DMS79 treated with DMSO at 0.1 percent for 48 hours (cell line): ENCODE data around the gene FMO1.
A peak's percentile ranks its signal among the peaks of the same experiment; 100 is the strongest.
"Not testable (repeated sequence)": the region's sequence is repeated elsewhere in the genome, so short reads cannot be mapped to it uniquely, and the experiment has no call there.

Experiments used
- DNase-seq: peaks from one replicate; lab custom pipeline; 2025; lab: John Stamatoyannopoulos, UW

Gene FMO1

GRCh38 chr1:171279678-171280077, 31.4 kb downstream of the FMO1 start:
- DNase-seq: no peak

DNA sequence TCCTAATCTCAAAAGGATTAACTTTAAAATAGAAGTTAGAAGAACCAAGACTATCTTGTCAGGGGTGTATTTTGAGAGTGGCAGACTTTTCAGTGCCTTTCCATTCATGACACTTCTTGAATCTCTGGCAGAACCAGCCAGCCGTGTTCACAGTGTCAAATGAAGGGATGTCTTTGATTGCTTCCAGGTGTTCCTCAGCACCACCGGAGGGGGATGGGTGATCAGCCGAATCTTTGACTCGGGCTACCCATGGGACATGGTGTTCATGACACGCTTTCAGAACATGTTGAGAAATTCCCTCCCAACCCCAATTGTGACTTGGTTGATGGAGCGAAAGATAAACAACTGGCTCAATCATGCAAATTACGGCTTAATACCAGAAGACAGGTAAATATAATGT, 32.3 kb downstream of the FMO1 start:
- no peak for DNase-seq

DNA sequence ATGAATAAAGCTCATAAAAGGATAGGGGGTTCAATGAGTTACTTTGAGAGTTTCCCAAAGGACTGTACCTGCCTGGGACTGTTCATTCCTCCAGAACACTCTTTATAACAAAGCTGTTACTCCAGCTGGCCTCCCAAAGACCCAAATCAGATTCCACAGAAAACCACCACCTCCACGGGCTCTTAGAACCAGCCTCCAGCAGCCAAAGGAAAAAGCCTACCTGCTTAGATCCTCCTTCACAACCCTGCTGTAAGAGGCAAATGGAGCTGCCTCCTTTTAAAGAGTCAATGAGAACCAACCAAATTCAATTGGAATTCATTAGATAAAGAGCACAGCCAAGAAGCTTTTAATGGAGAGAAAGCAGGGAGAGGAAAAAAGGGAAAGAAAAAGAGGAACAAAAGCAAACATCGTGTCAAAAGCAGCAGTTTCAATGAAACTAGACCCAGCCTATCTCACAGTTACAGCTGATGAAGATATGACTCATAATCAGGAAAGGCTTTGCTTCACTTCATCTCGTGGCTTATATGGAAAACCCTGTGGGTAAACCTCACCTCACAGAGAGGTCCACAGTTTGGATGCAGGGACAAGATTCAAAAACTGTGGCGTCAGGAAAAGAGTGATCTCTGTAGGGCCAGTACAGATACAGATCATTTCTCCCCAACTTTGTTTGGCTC, 37.9 kb downstream of the FMO1 start:
- DNase-seq: peak; percentile 10

DNA sequence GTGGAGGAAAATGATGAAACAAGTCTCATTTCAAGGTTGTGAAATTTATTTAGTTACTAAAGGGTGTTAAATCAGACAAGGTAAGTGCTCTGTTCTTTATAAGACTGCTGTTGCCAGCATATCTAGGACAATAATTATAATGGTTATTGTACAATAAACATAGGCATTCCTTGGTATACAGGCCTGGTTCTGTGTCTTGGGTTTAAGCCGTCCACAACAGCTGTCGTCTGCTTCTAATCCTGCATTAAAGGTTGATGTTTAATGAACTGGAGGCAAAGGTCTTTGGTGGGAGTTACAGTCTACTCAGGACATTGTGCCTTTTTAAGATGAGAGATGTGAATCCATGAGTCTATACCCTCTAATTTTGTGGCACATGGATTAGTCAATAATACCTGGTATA, 42.3 kb downstream of the FMO1 start:
- DNase-seq: no peak

DNA sequence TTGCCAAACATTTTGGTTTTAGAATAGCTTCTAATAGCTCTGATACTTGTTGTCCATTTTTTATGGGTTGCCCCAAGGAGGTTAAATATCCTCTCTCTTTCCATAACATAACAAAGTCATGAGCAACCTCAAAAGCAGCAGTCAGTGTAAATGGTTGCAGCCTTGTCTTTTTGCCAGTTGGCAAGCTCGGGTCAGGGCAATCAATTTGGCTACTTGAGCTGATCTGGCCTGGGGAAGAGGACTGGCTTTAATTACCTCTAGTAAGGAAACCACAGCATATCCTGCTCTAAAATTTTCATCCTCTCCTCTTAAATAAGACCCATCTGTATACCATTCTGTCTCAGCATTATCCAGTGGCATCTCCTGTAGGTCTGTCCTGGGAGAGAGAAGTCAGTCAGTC, 44.5 kb downstream of the FMO1 start:
- no peak for DNase-seq

DNA sequence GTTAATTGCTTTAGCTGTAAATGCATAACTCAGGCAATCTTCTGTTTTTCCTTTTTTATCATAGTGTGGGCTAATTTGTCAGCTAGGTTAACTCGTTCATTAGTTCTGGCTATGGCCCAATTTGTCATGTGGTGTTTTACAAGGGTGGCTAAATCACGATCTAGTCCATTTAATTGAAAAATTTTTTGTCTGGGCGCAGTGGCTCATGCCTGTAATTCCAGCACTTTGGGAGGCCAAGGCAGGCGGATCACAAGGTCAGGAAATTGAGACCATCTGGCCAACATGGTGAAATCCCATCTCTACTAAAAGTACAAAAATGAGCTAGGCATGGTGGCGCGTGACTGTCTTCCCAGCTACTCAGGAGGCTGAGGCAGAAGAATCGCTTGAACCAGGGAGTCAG, 47.1 kb downstream of the FMO1 start:
- DNase-seq: not testable (repeated sequence)

- no peak for DNase-seq
Observed at GRCh38 chr1:171295821-171296220, 47.5 kb downstream of the FMO1 start.

DNA sequence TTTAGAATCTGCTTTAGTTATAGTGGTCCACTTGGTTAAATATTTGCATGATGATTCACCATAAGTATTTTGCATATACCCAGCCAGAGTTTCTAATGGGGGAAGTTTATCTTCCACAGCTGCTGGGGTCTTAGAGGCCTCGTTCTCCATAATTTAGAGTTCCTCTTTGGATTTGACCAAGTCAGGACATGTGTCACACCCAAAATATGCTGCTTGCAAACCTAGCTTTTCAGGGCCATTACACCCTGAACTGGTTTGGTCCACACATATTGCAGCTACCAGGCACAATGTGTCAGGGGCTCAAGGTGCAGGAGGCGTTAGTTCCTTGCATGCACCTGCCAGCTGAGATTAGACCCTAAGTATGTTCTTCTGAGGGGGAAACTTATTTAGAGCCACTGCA, 48.6 kb downstream of the FMO1 start:
- DNase-seq: no peak

DNA sequence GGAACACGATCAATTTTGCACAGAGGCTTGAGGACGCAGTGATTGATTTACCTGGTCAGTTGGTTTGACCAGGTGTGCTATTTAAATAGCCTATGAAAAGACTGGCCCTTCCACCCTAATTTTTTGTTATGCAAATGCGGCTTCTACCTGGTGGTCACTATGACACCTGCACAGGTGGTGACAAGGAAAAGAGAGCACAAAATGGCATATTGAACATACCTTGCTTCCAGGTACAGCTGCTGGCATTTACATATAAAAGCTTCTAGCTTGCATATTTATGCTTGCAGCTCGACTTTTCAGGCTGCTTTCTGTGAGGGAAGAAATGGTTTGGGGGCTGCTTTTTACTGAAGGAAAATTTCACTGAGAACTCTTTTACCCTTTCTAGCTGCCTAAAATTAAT, 50.4 kb downstream of the FMO1 start:
- DNase-seq: no peak

DNA sequence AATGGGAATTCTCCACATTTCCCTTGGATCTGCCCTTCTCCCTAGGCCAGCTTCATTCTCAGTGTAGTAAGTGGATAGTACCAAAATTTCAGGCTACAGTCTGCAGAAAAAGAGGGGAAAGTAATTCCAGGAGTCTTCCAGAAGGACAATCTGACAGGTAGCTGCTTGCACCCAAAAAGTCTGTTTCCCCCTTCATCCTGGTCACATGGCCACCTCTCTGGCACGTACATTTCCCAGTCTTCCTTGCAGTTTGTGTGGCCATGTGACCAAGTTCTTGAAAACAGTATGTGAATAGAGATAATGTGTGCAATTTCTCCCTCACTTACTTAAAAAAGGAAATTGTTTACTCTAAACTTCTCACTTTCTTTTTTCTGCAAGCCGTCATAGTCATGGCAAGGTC, 51.0 kb downstream of the FMO1 start:
- no peak for DNase-seq

DNA sequence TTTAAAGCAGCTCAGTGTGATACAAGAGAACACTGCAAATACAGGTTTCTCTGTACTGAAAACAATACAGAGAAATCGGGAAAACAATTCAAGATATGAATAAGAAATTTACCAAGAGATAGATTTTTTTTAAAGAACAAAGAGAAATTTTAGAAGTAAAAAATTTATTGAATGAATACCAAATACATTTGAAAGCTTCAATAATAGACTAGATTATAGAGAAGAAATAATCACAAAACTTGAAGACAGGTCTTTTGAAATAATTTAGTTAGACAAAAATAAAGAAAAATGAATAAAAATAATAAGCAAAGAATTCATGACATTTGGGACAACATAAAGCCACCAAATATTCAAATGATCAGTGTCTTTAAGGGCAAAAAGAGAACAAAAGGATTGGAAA, 52.1 kb downstream of the FMO1 start:
- DNase-seq: no peak

- DNase-seq: no peak
Observed at GRCh38 chr1:171310661-171311087, 62.4 kb downstream of the FMO1 start.

DNA sequence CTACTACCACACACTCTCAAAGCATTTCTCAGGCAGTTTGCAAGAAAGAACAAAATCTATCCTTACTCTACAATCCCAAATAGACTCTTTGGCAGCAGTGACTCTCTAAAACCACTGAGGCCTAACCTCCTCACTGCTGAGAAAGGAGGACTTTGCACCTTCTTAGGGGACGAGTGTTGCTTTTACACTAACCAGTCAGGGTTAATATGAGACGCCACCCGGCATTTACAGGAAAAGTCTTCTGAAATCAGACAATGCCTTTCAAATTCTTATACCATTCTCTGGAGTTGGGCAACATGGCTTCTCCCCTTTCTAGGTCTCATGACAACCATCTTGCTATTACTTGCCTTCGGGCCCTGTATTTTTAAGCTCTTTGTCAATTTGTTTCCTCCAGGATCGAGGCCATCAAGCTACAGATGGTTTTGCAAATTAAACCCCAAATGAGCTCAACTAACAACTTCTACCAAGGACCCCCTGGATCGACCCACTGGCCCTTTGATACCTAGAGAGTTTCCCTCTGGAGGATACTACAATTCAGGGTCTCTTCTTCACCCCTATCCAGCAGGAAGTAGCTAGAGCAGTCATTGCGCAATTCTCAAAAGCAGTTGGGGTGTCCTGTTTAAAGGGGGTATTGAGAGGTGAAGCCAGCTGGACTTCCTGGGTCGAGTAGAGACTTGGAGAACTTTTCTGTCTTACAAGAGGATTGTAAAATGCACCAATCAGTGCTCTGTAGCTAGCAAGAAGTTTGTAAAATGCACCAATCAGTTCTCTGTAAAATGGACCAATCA, 63.7 kb downstream of the FMO1 start:
- no peak for DNase-seq

GRCh38 chr1:171313319-171313834, 65.1 kb downstream of the FMO1 start:
- DNase-seq: no peak

- DNase-seq: peak; percentile 80
Observed at GRCh38 chr1:171313835-171314320, 65.6 kb downstream of the FMO1 start, which contains the start of gene FMO4. FMO4 (plus strand) TSS chr1:171314183; CDS start chr1:171319826, 5,643 bp downstream.

DNA sequence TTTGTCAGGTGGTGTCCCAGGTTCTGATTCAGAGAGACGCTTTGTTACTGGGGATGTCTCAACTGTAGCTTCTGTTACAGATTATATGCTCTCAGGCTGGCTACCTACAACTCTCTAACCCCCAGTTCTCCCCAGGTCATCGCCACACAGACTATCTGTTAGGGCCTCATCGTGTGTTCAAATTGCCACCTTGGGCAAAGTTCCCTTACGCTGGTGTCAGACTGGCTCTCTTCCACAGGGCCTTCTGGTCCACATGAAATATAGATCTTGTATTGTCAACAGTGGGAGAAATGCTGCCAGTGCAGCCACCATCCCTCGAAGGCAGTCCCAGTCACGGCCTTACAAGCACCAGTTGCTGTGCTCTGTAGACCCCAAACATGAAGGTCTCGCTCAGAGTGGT, 81.0 kb downstream of the FMO1 start:
- no peak for DNase-seq

GRCh38 chr1:171334024-171334640, 85.8 kb downstream of the FMO1 start:
- DNase-seq: no peak
